Activated B cell treated with CpG ODN at 0.5 μM for 24 hours (primary cell): ENCODE results near the gene PEX3. TPM values are rescaled to one million over a fixed set of nuclear protein-coding genes. Genes with fewer than 3 reads are reported as not detected.
"Not testable (repeated sequence)": the region's sequence is repeated elsewhere in the genome, so short reads cannot be mapped to it uniquely, and the experiment has no call there.

Experiments
- ATAC-seq: fragments of 200-7000 bp; cut with Tn5 transposase; one replicate; pipeline ENCODE4 v1.10.0; 2021; ENCODE audit warnings: low read depth, mild to moderate bottlenecking, moderate library complexity
- CTCF ChIA-PET: fragments of 350-600 bp; sonication (Branson Sonifier 250); formaldehyde crosslinking; loops from one replicate; lab custom pipeline; 2021; ENCODE audit warnings: antibody characterized with exemption; lab: Charles Lee
- POLR2A ChIA-PET: fragments of 350-600 bp; sonication (Branson Sonifier 250); formaldehyde crosslinking; loops from one replicate; lab custom pipeline; 2021; ENCODE audit warnings: antibody characterized with exemption; lab: Charles Lee
- DNase-seq: peaks from one replicate; pipeline ENCODE4 v3.0.0; 2022
- H3K27ac Mint-ChIP-seq: one replicate; pipeline ENCODE4 v1.8.0; 2020; ENCODE audit warnings: mixed read lengths
- H3K27me3 Mint-ChIP-seq: one replicate; pipeline ENCODE4 v1.8.0; 2021; ENCODE audit warnings: mixed read lengths
- H3K36me3 Mint-ChIP-seq: one replicate; pipeline ENCODE4 v1.8.0; 2021; ENCODE audit warnings: low read depth, mixed read lengths
- H3K4me1 Mint-ChIP-seq: one replicate; pipeline ENCODE4 v1.8.0; 2021; ENCODE audit warnings: mixed read lengths
- H3K4me3 Mint-ChIP-seq: one replicate; pipeline ENCODE4 v1.8.0; 2020; ENCODE audit warnings: mild to moderate bottlenecking, mixed read lengths
- H3K9me3 Mint-ChIP-seq: one replicate; pipeline ENCODE4 v1.8.0; 2020; ENCODE audit warnings: mixed read lengths
- CTCF ChIP-seq: fragments of 200-600 bp; IDR thresholded peaks from one replicate; pipeline ENCODE4 v1.8.0; 2022; ENCODE audit warnings: antibody characterized with exemption, mild to moderate bottlenecking
- intact Hi-C: fragments of 100-400 bp; cut with micrococcal nuclease; formaldehyde crosslinking; loops from one replicate; pipeline ENCODE4 v1.15.1; 2024
- total RNA-seq: library from RNA; stranded (reverse); gene quantifications from 2 replicates; pipeline ENCODE4 v1.2.3, GENCODE V29; 2022

PEX3 gene
- total RNA-seq, 1 donor from 2014 or later = 26.5 TPM

GRCh38 chr6:143506620-143507019 lies 56.0 kb downstream of the PEX3 start:
- ChIA-PET POLR2A (no interaction called here), CTCF (no interaction called here)
- H3K4me3 Mint-ChIP-seq = no peak overlapping the region
- TF ChIP-seq CTCF = no peak
- peaks cover 26% of the 10 kb centered on the region for H3K4me1 Mint-ChIP-seq
- H3K9me3 Mint-ChIP-seq = no peaks in the 10 kb centered on the region
- intact Hi-C loops = no loop called here
- no peak for DNase-seq
- ATAC-seq = no peak
- no peak overlapping the region for H3K27ac Mint-ChIP-seq
- H3K27me3 Mint-ChIP-seq = no peaks in the 10 kb centered on the region
- peaks cover 18% of the 10 kb centered on the region for H3K36me3 Mint-ChIP-seq

GRCh38 chr6:143507358-143508145 lies 56.9 kb downstream of the PEX3 start:
- intact Hi-C loops = no loop called here
- POLR2A ChIA-PET = interaction anchor here (0.5 to 1.2 kb wide), 2 partner anchors 57 to 194 kb away, joined by 4 to 5 read pairs; partner anchors contain the start of genes ADAT2 and PEX3
- ATAC-seq (peak; percentile 43), DNase-seq (no peak)
- CTCF ChIA-PET = no interaction called here
- H3K27ac Mint-ChIP-seq = peak overlapping the region; percentile 13
- H3K4me1 Mint-ChIP-seq = peaks cover 29% of the 10 kb centered on the region
- H3K9me3 Mint-ChIP-seq = no peaks in the 10 kb centered on the region
- H3K27me3 Mint-ChIP-seq = no peaks in the 10 kb centered on the region
- peaks cover 18% of the 10 kb centered on the region for H3K36me3 Mint-ChIP-seq
- TF ChIP-seq CTCF = no peak
- no peak overlapping the region for H3K4me3 Mint-ChIP-seq

DNA sequence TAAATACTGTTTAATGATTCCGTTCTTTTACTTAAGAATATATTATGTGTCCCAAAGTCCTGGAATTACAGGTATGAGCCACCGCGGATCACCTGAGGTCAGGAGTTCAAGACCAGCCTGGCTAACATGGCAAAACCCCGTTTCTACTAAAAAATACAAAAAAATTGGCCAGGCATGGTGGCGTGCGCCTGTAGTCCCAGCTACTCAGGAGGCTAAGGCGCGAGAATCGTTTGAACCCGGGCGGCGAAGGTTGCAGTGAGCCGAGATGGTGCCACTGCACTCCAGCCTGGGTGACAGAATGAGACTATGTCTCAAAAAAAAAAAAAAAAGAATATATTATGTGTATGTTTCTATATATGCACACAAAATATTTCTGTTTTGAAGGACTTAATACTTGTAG lies 59.7 kb downstream of the PEX3 start:
- DNase-seq, ATAC-seq, H3K9me3 Mint-ChIP-seq, H3K27me3 Mint-ChIP-seq: not testable (repeated sequence)
- ChIA-PET POLR2A (interaction anchor here (1.0 to 1.8 kb wide), 3 partner anchors 26 to 333 kb away, joined by 3 to 4 read pairs (median 4); partner anchors contain the start of gene LTV1), CTCF (interaction anchor here (1.4 kb wide), 1 partner anchor 65 kb away, joined by 3 read pairs; no protein-coding TSS in a partner anchor)
- Mint-ChIP-seq H3K4me1 (peaks cover 33% of the 10 kb centered on the region), H3K36me3 (peaks cover 18% of the 10 kb centered on the region), H3K27ac (peak overlapping the region; percentile 74), H3K4me3 (peak overlapping the region; percentile 90)
- intact Hi-C loops = loop anchor here (2.0 to 5.0 kb wide), 3 partner anchors 56 to 1363 kb away; partner anchors contain the start of genes LTV1, NMBR and VTA1

DNA sequence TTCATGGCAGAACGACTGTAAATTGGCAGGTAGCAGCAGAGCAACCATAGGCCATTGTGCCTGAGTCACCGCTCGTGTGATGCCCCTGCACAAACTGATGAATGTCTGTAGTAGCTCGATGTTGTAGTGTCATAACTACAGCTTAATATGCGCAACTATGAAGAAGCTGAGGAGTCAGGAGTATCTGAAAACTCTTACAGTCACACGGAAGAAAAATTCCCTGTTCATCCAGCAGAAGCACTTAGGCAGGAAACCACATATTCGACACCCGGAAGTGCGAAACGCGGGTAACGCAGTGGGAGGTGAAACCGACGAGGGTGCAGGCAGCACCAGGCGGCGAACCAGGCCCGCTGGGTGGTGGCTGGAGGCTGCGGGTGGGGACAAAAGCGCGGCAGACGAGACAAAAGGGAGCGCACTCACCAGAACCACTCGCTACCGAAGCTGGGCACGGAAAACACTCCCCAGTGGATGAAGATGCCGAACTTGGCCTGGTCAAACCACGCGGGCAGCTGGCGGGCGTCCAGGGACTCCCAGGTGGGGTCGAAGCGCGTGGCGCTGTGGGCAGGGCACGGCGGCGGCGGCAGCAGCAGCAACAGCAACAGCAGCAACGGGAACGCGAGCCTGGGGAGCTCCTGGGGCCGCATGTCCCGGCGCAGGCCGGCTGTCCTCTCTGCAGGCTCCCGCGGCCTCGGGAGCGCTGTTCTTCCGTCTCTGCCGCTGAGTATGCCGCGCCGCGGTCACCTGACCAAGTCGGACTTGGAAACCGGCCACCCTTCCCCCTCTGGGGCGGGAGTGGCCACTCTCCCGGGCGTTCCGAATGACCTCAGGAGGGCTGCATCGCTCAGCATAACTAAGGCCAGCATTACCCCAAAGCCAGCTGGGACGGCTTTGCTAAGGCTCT lies 60.6 kb downstream of the PEX3 start, which contains the start of gene FUCA2:
TSS of gene FUCA2 (minus strand) at position 730 of the 901 bp plus-strand sequence. CDS start at position 644, 86 bp downstream.
- H3K9me3 Mint-ChIP-seq = no peaks in the 10 kb centered on the region
- TF ChIP-seq CTCF = no peak
- peak; percentile 47 for DNase-seq
- ATAC-seq = peak; percentile 69
- ChIA-PET CTCF (interaction anchor here (0.9 to 1.4 kb wide), 3 partner anchors 24 to 64 kb away, joined by 3 to 4 read pairs (median 4); no protein-coding TSS in a partner anchor), POLR2A (interaction anchor here (0.8 to 1.8 kb wide), 8 partner anchors 20 to 553 kb away, joined by 3 to 13 read pairs (median 4); partner anchors contain the start of genes ADAT2, LTV1 and PEX3)
- intact Hi-C loops = loop anchor here (1.0 to 5.0 kb wide), 5 partner anchors 25 to 1364 kb away; partner anchors contain the start of genes ADAT2, LTV1, NMBR and PEX3
- H3K27ac Mint-ChIP-seq = peak within 1 kb of the TSS; percentile 74
- H3K27me3 Mint-ChIP-seq = no peaks in the 10 kb centered on the region
- H3K4me1 Mint-ChIP-seq = peaks cover 28% of the 10 kb centered on the region
- peaks cover 10% of the 10 kb centered on the region for H3K36me3 Mint-ChIP-seq
- peak within 1 kb of the TSS; percentile 90 for H3K4me3 Mint-ChIP-seq

DNA sequence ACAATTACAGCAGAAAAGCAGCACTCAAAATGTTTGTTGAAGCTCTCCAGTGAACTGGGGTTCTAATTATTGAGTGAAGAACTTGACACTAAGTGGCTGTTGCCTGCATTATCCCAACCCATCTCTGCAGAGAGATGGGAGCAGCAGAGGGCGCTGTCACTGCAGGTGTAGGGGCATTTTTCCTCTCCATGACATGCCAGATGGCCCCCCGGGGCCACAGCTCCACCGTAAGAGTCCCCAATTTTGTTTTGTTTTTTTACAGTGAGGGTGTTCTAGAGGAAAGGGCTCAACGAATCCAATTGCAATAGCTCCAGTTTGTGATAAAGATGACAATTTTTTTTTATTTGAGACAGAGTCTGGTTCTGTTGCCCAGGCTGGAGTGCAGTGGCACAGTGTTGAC lies 62.8 kb downstream of the PEX3 start:
- H3K27ac Mint-ChIP-seq = no peak overlapping the region
- TF ChIP-seq CTCF = no peak
- peaks cover 7% of the 10 kb centered on the region for H3K36me3 Mint-ChIP-seq
- ChIA-PET POLR2A (interaction anchor here (0.7 to 1.6 kb wide), 4 partner anchors 11 to 63 kb away, joined by 3 to 7 read pairs (median 4); partner anchors contain the start of genes ADAT2 and PEX3), CTCF (interaction anchor here (0.6 to 1.7 kb wide), 5 partner anchors 23 to 1052 kb away, joined by 3 to 5 read pairs (median 4); no protein-coding TSS in a partner anchor)
- ATAC-seq (no peak), DNase-seq (no peak)
- H3K4me3 Mint-ChIP-seq = peak overlapping the region; percentile 62
- H3K9me3 Mint-ChIP-seq = no peaks in the 10 kb centered on the region
- peaks cover 29% of the 10 kb centered on the region for H3K4me1 Mint-ChIP-seq
- H3K27me3 Mint-ChIP-seq = no peaks in the 10 kb centered on the region
- intact Hi-C loops = loop anchor here (5.0 kb wide), 2 partner anchors 329 to 1366 kb away; partner anchors contain the start of genes LTV1, NMBR and VTA1
